Measurements from ENCODE around the gene PRRG2.

PRRG2 gene

GRCh38 chr19:49567861-49568441 lies 13.2 kb upstream of the PRRG2 start:
- H3K36me3 Mint-ChIP-seq (ENCODE audit: low read depth), result peaks cover 27% of the 10 kb centered on the region
- H3K27ac Mint-ChIP-seq, result peak overlapping the region; percentile 91
- H3K9me3 Mint-ChIP-seq, result no peaks in the 10 kb centered on the region
- H3K4me1 Mint-ChIP-seq (ENCODE audit: low read depth), result peaks cover 65% of the 10 kb centered on the region
- DNase-seq, result peak; percentile 53
- H3K4me3 Mint-ChIP-seq, result peak overlapping the region; percentile 44
- no peaks in the 10 kb centered on the region for H3K27me3 Mint-ChIP-seq

DNA sequence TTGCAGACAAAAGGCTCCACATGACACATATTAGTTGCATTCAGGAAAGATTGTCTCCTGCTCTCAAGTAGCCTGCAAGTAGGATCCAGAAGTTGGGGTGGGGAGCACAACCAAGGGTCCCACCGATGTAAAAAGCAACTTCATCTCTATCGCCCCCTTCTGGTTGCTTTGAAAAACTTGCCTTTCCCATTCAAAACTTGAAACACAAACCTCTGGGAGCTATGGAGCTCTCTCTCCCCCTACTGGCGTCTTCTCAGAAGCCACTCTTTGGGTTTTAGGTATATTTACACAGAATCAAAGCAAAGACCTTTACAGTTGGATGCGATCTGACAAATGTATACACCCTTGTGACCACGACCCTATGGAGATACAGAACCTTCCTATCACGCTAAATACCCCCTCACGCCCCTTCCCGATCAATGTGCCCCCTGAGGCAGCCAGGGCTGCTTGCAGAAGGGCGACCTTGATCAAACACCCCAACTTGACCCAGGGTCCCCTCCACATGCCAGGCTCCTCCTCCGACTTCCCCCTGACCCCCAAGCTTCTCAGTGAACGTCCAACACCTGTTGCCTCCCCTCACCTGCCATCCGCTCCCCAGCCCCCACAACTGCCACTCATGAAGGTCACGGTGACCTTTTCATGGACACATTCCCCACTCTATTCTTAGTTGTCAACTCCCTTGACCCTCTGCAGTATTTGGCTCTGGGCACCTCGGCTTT lies 10.8 kb upstream of the PRRG2 start:
- Mint-ChIP-seq H3K27ac (peak overlapping the region; percentile 90), H3K4me1 (ENCODE audit: low read depth) (peaks cover 50% of the 10 kb centered on the region), H3K27me3 (no peaks in the 10 kb centered on the region), H3K9me3 (no peaks in the 10 kb centered on the region), H3K36me3 (ENCODE audit: low read depth) (peaks cover 35% of the 10 kb centered on the region), H3K4me3 (no peak overlapping the region)
- DNase-seq, result peak; percentile 53

GRCh38 chr19:49570997-49571676 lies 10.0 kb upstream of the PRRG2 start:
- Mint-ChIP-seq H3K36me3 (ENCODE audit: low read depth) (peaks cover 43% of the 10 kb centered on the region), H3K4me3 (no peak overlapping the region), H3K9me3 (no peaks in the 10 kb centered on the region), H3K4me1 (ENCODE audit: low read depth) (peaks cover 45% of the 10 kb centered on the region), H3K27me3 (no peaks in the 10 kb centered on the region), H3K27ac (peak overlapping the region; percentile 50)
- no peak for DNase-seq

DNA sequence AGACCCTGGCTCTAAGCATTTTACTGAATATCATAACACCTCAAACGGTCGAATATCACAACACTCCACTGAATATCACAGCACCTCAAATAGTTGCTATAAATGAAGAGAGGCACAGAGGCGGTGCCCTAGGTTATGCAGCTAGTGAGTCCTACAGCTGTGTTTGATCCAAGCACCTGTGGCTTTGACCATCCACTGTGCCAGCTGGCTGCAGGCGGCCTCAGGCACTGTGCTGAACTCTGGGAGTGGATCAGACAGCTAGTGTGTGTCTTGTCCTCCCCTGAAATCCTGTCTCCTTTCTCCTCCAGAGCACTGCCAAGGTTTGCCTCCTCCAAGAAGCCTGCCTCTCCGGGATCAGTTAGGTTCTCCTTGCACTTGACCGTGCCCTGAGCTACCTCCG lies 8.1 kb upstream of the PRRG2 start:
- Mint-ChIP-seq H3K4me3 (no peak overlapping the region), H3K27ac (peak overlapping the region; percentile 30), H3K4me1 (ENCODE audit: low read depth) (peaks cover 42% of the 10 kb centered on the region), H3K36me3 (ENCODE audit: low read depth) (peaks cover 49% of the 10 kb centered on the region), H3K27me3 (no peaks in the 10 kb centered on the region), H3K9me3 (no peaks in the 10 kb centered on the region)
- no peak for DNase-seq

- Mint-ChIP-seq H3K9me3 (no peaks in the 10 kb centered on the region), H3K4me1 (ENCODE audit: low read depth) (peaks cover 42% of the 10 kb centered on the region), H3K27ac (peak overlapping the region; percentile 30), H3K36me3 (ENCODE audit: low read depth) (peaks cover 52% of the 10 kb centered on the region), H3K4me3 (no peak overlapping the region), H3K27me3 (no peaks in the 10 kb centered on the region)
- no peak for DNase-seq
These were observed 7.7 kb upstream of the PRRG2 start for GRCh38 chr19:49573425-49573824.

DNA sequence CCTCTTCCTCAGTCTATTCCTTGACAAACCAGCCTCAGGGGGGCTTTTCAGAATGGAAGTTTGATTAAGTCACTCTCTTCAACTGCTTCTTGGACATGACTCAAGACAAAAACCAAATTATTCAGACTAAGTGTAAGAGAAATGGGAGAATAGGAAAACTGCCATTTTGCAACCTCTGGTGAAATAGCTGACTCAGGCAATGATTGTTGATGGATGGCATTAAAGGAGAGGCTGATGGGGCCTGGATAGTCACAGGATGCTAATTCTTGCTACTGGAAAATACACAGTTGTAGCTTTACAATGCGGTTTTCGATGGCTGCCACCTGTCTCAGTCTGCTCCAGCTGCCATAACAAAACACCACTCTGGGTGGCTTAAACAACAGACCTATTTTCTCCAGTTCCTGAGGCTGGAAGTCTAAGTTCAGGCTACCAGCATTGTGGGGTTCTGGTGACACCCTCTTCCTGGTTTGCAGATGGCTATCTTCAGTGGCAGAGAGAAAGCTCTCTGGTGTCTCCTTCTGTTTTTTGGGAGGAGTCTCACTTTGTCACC lies 6.8 kb upstream of the PRRG2 start:
- Mint-ChIP-seq H3K4me3 (no peak overlapping the region), H3K9me3 (no peaks in the 10 kb centered on the region), H3K36me3 (ENCODE audit: low read depth) (peaks cover 58% of the 10 kb centered on the region), H3K4me1 (ENCODE audit: low read depth) (peaks cover 44% of the 10 kb centered on the region), H3K27ac (peak overlapping the region; percentile 41), H3K27me3 (no peaks in the 10 kb centered on the region)
- DNase-seq, result no peak

GRCh38 chr19:49579193-49579592 lies 1.9 kb upstream of the PRRG2 start:
- Mint-ChIP-seq H3K27me3 (no peaks in the 10 kb centered on the region), H3K27ac (peak overlapping the region; percentile 94), H3K9me3 (no peaks in the 10 kb centered on the region), H3K36me3 (ENCODE audit: low read depth) (peaks cover 50% of the 10 kb centered on the region), H3K4me3 (peak overlapping the region; percentile 95), H3K4me1 (ENCODE audit: low read depth) (peaks cover 34% of the 10 kb centered on the region)
- DNase-seq, result no peak

- no peaks in the 10 kb centered on the region for H3K9me3 Mint-ChIP-seq
- H3K4me3 Mint-ChIP-seq, result peak overlapping the region; percentile 95
- H3K27ac Mint-ChIP-seq, result peak overlapping the region; percentile 94
- no peaks in the 10 kb centered on the region for H3K27me3 Mint-ChIP-seq
- peaks cover 45% of the 10 kb centered on the region for H3K36me3 Mint-ChIP-seq (ENCODE audit: low read depth)
- H3K4me1 Mint-ChIP-seq (ENCODE audit: low read depth), result peaks cover 34% of the 10 kb centered on the region
- no peak for DNase-seq
These were observed 1.2 kb upstream of the PRRG2 start for GRCh38 chr19:49579947-49580263.

- H3K4me3 Mint-ChIP-seq, result peak within 1 kb of the TSS; percentile 95
- H3K4me1 Mint-ChIP-seq (ENCODE audit: low read depth), result peaks cover 34% of the 10 kb centered on the region
- peak; percentile 96 for DNase-seq
- H3K36me3 Mint-ChIP-seq (ENCODE audit: low read depth), result peaks cover 40% of the 10 kb centered on the region
- no peaks in the 10 kb centered on the region for H3K9me3 Mint-ChIP-seq
- H3K27ac Mint-ChIP-seq, result peak within 1 kb of the TSS; percentile 94
- H3K27me3 Mint-ChIP-seq, result no peaks in the 10 kb centered on the region
These were observed 681 bp upstream of the PRRG2 start, which contains the start of gene NOSIP for GRCh38 chr19:49580264-49581006. TSS of gene NOSIP (minus strand) at chr19:49580556. CDS start at chr19:49560691, 19,865 bp downstream.

- peaks cover 19% of the 10 kb centered on the region for H3K36me3 Mint-ChIP-seq (ENCODE audit: low read depth)
- no peak overlapping the region for H3K27ac Mint-ChIP-seq
- peaks cover 22% of the 10 kb centered on the region for H3K4me1 Mint-ChIP-seq (ENCODE audit: low read depth)
- H3K4me3 Mint-ChIP-seq, result no peak overlapping the region
- no peaks in the 10 kb centered on the region for H3K9me3 Mint-ChIP-seq
- no peak for DNase-seq
- H3K27me3 Mint-ChIP-seq, result no peaks in the 10 kb centered on the region
These were observed 2.1 kb downstream of the PRRG2 start for GRCh38 chr19:49583239-49583638.

DNA sequence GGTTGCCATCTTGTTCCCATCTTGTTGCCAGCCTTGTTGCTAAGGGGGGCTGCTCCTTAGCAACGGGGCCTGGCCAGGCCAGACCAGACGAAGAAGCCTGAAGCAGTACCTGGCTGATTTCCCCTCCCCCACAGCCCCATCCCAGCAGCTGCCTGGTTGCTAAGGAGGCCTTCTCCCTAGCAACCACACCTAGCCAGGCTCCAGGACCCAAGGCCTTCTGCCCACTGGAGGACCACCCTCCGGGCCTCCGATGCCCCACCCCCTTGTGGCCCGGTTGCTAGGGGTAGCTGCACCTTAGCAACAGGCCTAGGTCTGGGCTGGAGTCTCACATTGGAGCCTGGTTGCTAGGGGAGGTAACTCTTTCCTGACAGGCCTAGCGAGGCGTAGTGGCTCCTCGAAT lies 3.9 kb downstream of the PRRG2 start:
- no peak for DNase-seq
- Mint-ChIP-seq H3K4me3 (no peak overlapping the region), H3K27me3 (no peaks in the 10 kb centered on the region), H3K36me3 (ENCODE audit: low read depth) (peaks cover 4% of the 10 kb centered on the region), H3K4me1 (ENCODE audit: low read depth) (peaks cover 19% of the 10 kb centered on the region), H3K9me3 (no peaks in the 10 kb centered on the region), H3K27ac (no peak overlapping the region)

GRCh38 chr19:49587227-49587626 lies 6.1 kb downstream of the PRRG2 start:
- Mint-ChIP-seq H3K36me3 (ENCODE audit: low read depth) (peaks cover 11% of the 10 kb centered on the region), H3K4me3 (no peak overlapping the region), H3K9me3 (no peaks in the 10 kb centered on the region), H3K27me3 (no peaks in the 10 kb centered on the region), H3K27ac (no peak overlapping the region), H3K4me1 (ENCODE audit: low read depth) (peaks cover 18% of the 10 kb centered on the region)
- no peak for DNase-seq

- H3K4me3 Mint-ChIP-seq, result no peak overlapping the region
- H3K36me3 Mint-ChIP-seq (ENCODE audit: low read depth), result peaks cover 19% of the 10 kb centered on the region
- no peaks in the 10 kb centered on the region for H3K9me3 Mint-ChIP-seq
- H3K27ac Mint-ChIP-seq, result peak overlapping the region; percentile 60
- H3K4me1 Mint-ChIP-seq (ENCODE audit: low read depth), result peaks cover 27% of the 10 kb centered on the region
- no peaks in the 10 kb centered on the region for H3K27me3 Mint-ChIP-seq
- DNase-seq, result peak; percentile 62
These were observed 7.4 kb downstream of the PRRG2 start for GRCh38 chr19:49588365-49589122.

DNA sequence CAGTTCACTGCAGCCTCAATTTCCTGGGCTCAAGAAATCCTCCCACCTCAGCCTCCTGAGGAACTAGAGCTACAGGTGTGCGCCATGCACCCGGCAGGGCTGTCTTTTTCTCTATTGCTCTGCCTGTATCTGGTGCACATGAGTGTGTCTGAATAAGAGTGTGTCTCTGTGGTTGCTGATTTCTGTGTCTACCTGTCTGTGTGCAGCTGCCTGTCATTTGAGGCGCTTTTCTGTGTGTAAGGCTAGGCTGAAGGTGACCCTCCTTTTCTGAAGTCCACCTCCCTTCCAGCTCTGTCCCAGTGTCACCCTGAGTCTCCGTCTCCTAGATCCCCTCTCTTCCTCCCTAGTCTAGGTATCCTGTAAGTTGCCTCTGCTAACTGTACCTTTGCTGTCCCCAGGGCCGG lies 8.4 kb downstream of the PRRG2 start:
- DNase-seq, result peak; percentile 46
- H3K27ac Mint-ChIP-seq, result peak overlapping the region; percentile 81
- peaks cover 35% of the 10 kb centered on the region for H3K4me1 Mint-ChIP-seq (ENCODE audit: low read depth)
- peaks cover 28% of the 10 kb centered on the region for H3K36me3 Mint-ChIP-seq (ENCODE audit: low read depth)
- no peak overlapping the region for H3K4me3 Mint-ChIP-seq
- no peaks in the 10 kb centered on the region for H3K9me3 Mint-ChIP-seq
- H3K27me3 Mint-ChIP-seq, result no peaks in the 10 kb centered on the region

Data from activated T-cell treated with anti-CD3 and anti-CD28 coated beads, Interleukin-2, amount 50 U/mL, for 24 hours (primary cell).